Measurements from ENCODE around the gene TCF12. TPM values are rescaled to one million over a fixed set of nuclear protein-coding genes. Genes with fewer than 3 reads are reported as not detected.

TCF12 gene
- total RNA-seq (2022; extraction: Qiagen RNA extraction; ENCODE audit: low read depth) = 32.9 to 51.2 TPM (median 50.3 TPM) in 5 replicates

GRCh38 chr15:56918046-56918938 lies at the start of gene TCF12:
TSS of gene TCF12 (plus strand) at chr15:56918644. CDS start at chr15:56919914, 1,270 bp downstream.

Other genes starting within 250 kb of the TCF12 start
- gene ZNF280D, start 185.1 kb upstream of the TCF12 start, total RNA-seq (2022; extraction: Qiagen RNA extraction; ENCODE audit: low read depth) = 14.7 to 16.8 TPM (median 14.9 TPM) in 5 replicates

Measured in A549 treated with DMSO at 1 μM for 4 hours (cell line).